HEK293 (cell line): ENCODE data around the gene FDX2.

ENCODE experiments used
- BCL11B ChIP-seq: fragments of 450-650 bp; formaldehyde crosslinking; IDR thresholded peaks from 2 replicates; pipeline ENCODE4 v1.5.1; 2016; ENCODE audit warnings: low read depth, missing biosample characterization, missing genetic modification characterization
- EGR2 ChIP-seq: fragments of 450-650 bp; formaldehyde crosslinking; IDR thresholded peaks from 2 replicates; pipeline ENCODE4 v1.5.1; 2016; ENCODE audit warnings: low read depth, missing biosample characterization, missing genetic modification characterization
- GLIS1 ChIP-seq: fragments of 450-650 bp; formaldehyde crosslinking; IDR thresholded peaks from 2 replicates; pipeline ENCODE4 v1.5.1; 2016; ENCODE audit warnings: missing biosample characterization, missing genetic modification characterization
- KLF1 ChIP-seq: fragments of 450-650 bp; formaldehyde crosslinking; IDR thresholded peaks from 2 replicates; pipeline ENCODE4 v1.5.1; 2016; ENCODE audit warnings: missing biosample characterization, missing genetic modification characterization
- KLF17 ChIP-seq: fragments of 450-650 bp; formaldehyde crosslinking; IDR thresholded peaks from 2 replicates; pipeline ENCODE4 v1.5.1; 2016; ENCODE audit warnings: missing biosample characterization, missing genetic modification characterization
- PATZ1 ChIP-seq: fragments of 450-650 bp; formaldehyde crosslinking; IDR thresholded peaks from 2 replicates; pipeline ENCODE4 v1.5.1; 2016; ENCODE audit warnings: missing biosample characterization, missing genetic modification characterization
- SP2 ChIP-seq: fragments of 450-650 bp; formaldehyde crosslinking; IDR thresholded peaks from 2 replicates; pipeline ENCODE4 v1.5.1; 2016; ENCODE audit warnings: missing biosample characterization, missing genetic modification characterization
- YY1 ChIP-seq: fragments of 450-650 bp; formaldehyde crosslinking; IDR thresholded peaks from 2 replicates; pipeline ENCODE4 v1.5.1; 2018; ENCODE audit warnings: missing biosample characterization, missing genetic modification characterization
- ZBTB11 ChIP-seq: fragments of 450-650 bp; formaldehyde crosslinking; conservative IDR thresholded peaks from 2 replicates; pipeline ENCODE4 v1.5.1; 2016; ENCODE audit warnings: low read depth, missing biosample characterization, missing genetic modification characterization
- ZBTB17 ChIP-seq: fragments of 450-650 bp; formaldehyde crosslinking; IDR thresholded peaks from 2 replicates; pipeline ENCODE4 v1.5.1; 2016; ENCODE audit warnings: missing biosample characterization, missing genetic modification characterization
- ZBTB26 ChIP-seq: fragments of 450-650 bp; formaldehyde crosslinking; optimal IDR thresholded peaks from 2 replicates; pipeline ENCODE3; 2016; ENCODE audit warnings: missing biosample characterization, mild to moderate bottlenecking, missing genetic modification characterization
- ZBTB48 ChIP-seq: fragments of 450-650 bp; formaldehyde crosslinking; IDR thresholded peaks from 2 replicates; pipeline ENCODE4 v1.5.1; 2016; ENCODE audit warnings: missing biosample characterization, missing genetic modification characterization
- ZBTB8A ChIP-seq: fragments of 450-650 bp; formaldehyde crosslinking; IDR thresholded peaks from 2 replicates; pipeline ENCODE4 v1.5.1; 2016; ENCODE audit warnings: missing biosample characterization, missing genetic modification characterization
- ZIC2 ChIP-seq: fragments of 450-650 bp; formaldehyde crosslinking; IDR thresholded peaks from 2 replicates; pipeline ENCODE4 v1.5.1; 2016; ENCODE audit warnings: missing biosample characterization, missing genetic modification characterization
- ZNF19 ChIP-seq: fragments of 450-650 bp; formaldehyde crosslinking; IDR thresholded peaks from 2 replicates; pipeline ENCODE4; 2016; ENCODE audit warnings: missing biosample characterization, missing genetic modification characterization, low read depth
- ZNF221 ChIP-seq: fragments of 450-650 bp; formaldehyde crosslinking; IDR thresholded peaks from 2 replicates; pipeline ENCODE4 v1.5.1; 2017; ENCODE audit warnings: missing biosample characterization, missing genetic modification characterization, borderline replicate concordance
- ZNF274 ChIP-seq, 2 experiments: fragments of 200-500 bp in 1 of 2; fragments of 450-650 bp in 1 of 2; sonication (Bioruptor generic) in 1 of 2; formaldehyde crosslinking in 1 of 2; IDR thresholded peaks; 2 replicates each; pipeline versions ENCODE4 v1.5.1 to v1.6.1; 2014 to 2016; ENCODE audit warnings: borderline replicate concordance in 1 of 2, inconsistent platforms in 1 of 2, low read length in 1 of 2, missing biosample characterization in 1 of 2, missing genetic modification characterization in 1 of 2
- ZNF324 ChIP-seq: fragments of 450-650 bp; formaldehyde crosslinking; IDR thresholded peaks from 2 replicates; pipeline ENCODE4 v1.5.1; 2016; ENCODE audit warnings: missing biosample characterization, missing genetic modification characterization
- ZNF398 ChIP-seq: fragments of 450-650 bp; formaldehyde crosslinking; IDR thresholded peaks from 2 replicates; pipeline ENCODE4 v1.5.1; 2017; ENCODE audit warnings: missing biosample characterization, missing genetic modification characterization
- ZNF501 ChIP-seq: fragments of 450-650 bp; formaldehyde crosslinking; IDR thresholded peaks from 2 replicates; pipeline ENCODE4 v1.5.1; 2016; ENCODE audit warnings: missing biosample characterization, missing genetic modification characterization
- ZNF513 ChIP-seq: fragments of 450-650 bp; IDR thresholded peaks from 2 replicates; pipeline ENCODE4 v1.5.1; 2018; ENCODE audit warnings: missing biosample characterization, missing genetic modification characterization
- ZNF561 ChIP-seq: fragments of 450-650 bp; IDR thresholded peaks from 2 replicates; pipeline ENCODE4 v1.5.1; 2018; ENCODE audit warnings: missing biosample characterization, missing genetic modification characterization, borderline replicate concordance
- ZNF670 ChIP-seq: fragments of 450-650 bp; formaldehyde crosslinking; IDR thresholded peaks from 2 replicates; pipeline ENCODE4 v1.5.1; 2016; ENCODE audit warnings: missing biosample characterization, missing genetic modification characterization, low read depth
- ZNF776 ChIP-seq: fragments of 450-650 bp; formaldehyde crosslinking; IDR thresholded peaks from 2 replicates; pipeline ENCODE4 v1.5.0; 2017; ENCODE audit warnings: missing biosample characterization, missing genetic modification characterization, borderline replicate concordance
- ZSCAN5A ChIP-seq: fragments of 450-650 bp; formaldehyde crosslinking; IDR thresholded peaks from 2 replicates; pipeline ENCODE4 v1.5.1; 2016; ENCODE audit warnings: missing biosample characterization, missing genetic modification characterization
- ZXDB ChIP-seq: fragments of 450-650 bp; formaldehyde crosslinking; IDR thresholded peaks from 2 replicates; pipeline ENCODE4 v1.5.1; 2016; ENCODE audit warnings: missing biosample characterization, missing genetic modification characterization

FDX2 gene

GRCh38 chr19:10289836-10290356 is 25.9 kb downstream of the FDX2 start, which contains the start of gene ICAM5 (continued):
- TF ChIP-seq ZNF398 (tag by site-specific recombination) = peak; percentile 96
- TF ChIP-seq ZNF561 (tag by site-specific recombination) = 0 out of 2 replicates have a peak, but pooled peaks have one; percentile 16
- peak; percentile 88 for TF ChIP-seq EGR2 (tag by site-specific recombination)
- peak; percentile 45; the same call in 1 of the 2 replicates for TF ChIP-seq KLF17 (tag by site-specific recombination)
- TF ChIP-seq ZIC2 (tag by site-specific recombination) = peak; percentile 51; the same call in 1 of the 2 replicates
- no peak for TF ChIP-seq ZNF670 (tag by site-specific recombination)
- TF ChIP-seq ZBTB48 (tag by site-specific recombination) = peak; percentile 96; the same call in 1 of the 2 replicates
- 0 out of 2 replicates have a peak, but pooled peaks have one; percentile 7 for TF ChIP-seq KLF1 (tag by site-specific recombination)
- TF ChIP-seq ZXDB (tag by site-specific recombination) = 0 out of 2 replicates have a peak, but pooled peaks have one; percentile 11
- TF ChIP-seq ZBTB11 (tag by site-specific recombination) = no peak
- no peak for TF ChIP-seq YY1 (tag by site-specific recombination)
- peak; percentile 52 for TF ChIP-seq PATZ1 (tag by site-specific recombination)
- 0 out of 2 replicates have a peak, but pooled peaks have one; percentile 68 for TF ChIP-seq ZBTB17 (tag by site-specific recombination)
- TF ChIP-seq ZNF274 (IDR thresholded peaks at IDR 0.05; ENCODE audit: low read length) = no peak
- TF ChIP-seq ZNF274 (tag by site-specific recombination; IDR thresholded peaks at IDR 0.05; ENCODE audit: borderline replicate concordance) = no peak
- 0 out of 2 replicates have a peak, but pooled peaks have one; percentile 12 for TF ChIP-seq ZNF324 (tag by site-specific recombination)
- TF ChIP-seq SP2 = peak; percentile 26; the same call in 1 of the 2 replicates
- TF ChIP-seq GLIS1 (tag by site-specific recombination) = peak; percentile 50
- no peak for TF ChIP-seq ZNF513 (tag by site-specific recombination)
- no peak for TF ChIP-seq ZNF221
- peak; percentile 71 for TF ChIP-seq ZBTB26 (tag by site-specific recombination)
- TF ChIP-seq ZNF776 (tag by site-specific recombination) = no peak
- 0 out of 2 replicates have a peak, but pooled peaks have one; percentile 37 for TF ChIP-seq ZNF501 (tag by site-specific recombination)
- TF ChIP-seq BCL11B (tag by site-specific recombination) = no peak
- TF ChIP-seq ZBTB8A (tag by site-specific recombination) = peak; percentile 56; the same call in 1 of the 2 replicates
- TF ChIP-seq ZSCAN5A (tag by site-specific recombination) = no peak
- TF ChIP-seq ZNF19 = no peak
